Sigmoid colon (tissue), 7 donors: ENCODE results near the gene PRR3. TPM values are rescaled to one million over a fixed set of nuclear protein-coding genes. Genes with fewer than 3 reads are reported as not detected.

Experiments used
- DNase-seq: peaks from one replicate; pipeline ENCODE4 v3.0.0-alpha.2; 2019
- H3K27ac ChIP-seq, 4 donors: fragments of 200-600 bp; sonication (generic); one replicate each; pipeline ENCODE4 v1.5.1; 2016 to 2019; ENCODE audit warnings: mild to moderate bottlenecking in 1 of 4
- H3K27me3 ChIP-seq, 3 donors: fragments of 200-600 bp; sonication (generic); one replicate each; pipeline ENCODE4 v1.5.1; 2019; ENCODE audit warnings: mild to moderate bottlenecking in 1 of 3
- H3K36me3 ChIP-seq, 4 donors: fragments of 200-600 bp; sonication (generic); one replicate each; pipeline ENCODE4 v1.5.1; 2016 to 2019
- H3K4me1 ChIP-seq, 4 donors: fragments of 200-600 bp; sonication (generic); one replicate each; pipeline ENCODE4 v1.5.1; 2017 to 2019
- H3K4me3 ChIP-seq, 4 donors: fragments of 200-600 bp; sonication (generic); one replicate each; pipeline ENCODE4 v1.5.1; 2017 to 2019; ENCODE audit warnings: mild to moderate bottlenecking in 2 of 4, moderate library complexity in 1 of 4
- H3K9me3 ChIP-seq, 4 donors: fragments of 200-600 bp in 3 of 4; sonication (generic) in 3 of 4; one replicate each; pipeline versions ENCODE4 v1.5.1 to v1.6.1; 2013 to 2019
- EP300 ChIP-seq, 4 donors: sonication (generic); formaldehyde crosslinking; IDR thresholded peaks; one replicate each; pipeline ENCODE4 v1.6.1; 2017; ENCODE audit warnings: antibody characterized with exemption in 4 of 4
- POLR2A ChIP-seq, 2 donors: fragments of 450-650 bp; IDR thresholded peaks; one replicate each; pipeline ENCODE4 v1.6.1; 2016; ENCODE audit warnings: antibody characterized with exemption in 2 of 2, mild to moderate bottlenecking in 2 of 2, moderate library complexity in 2 of 2
- POLR2AphosphoS5 ChIP-seq, 4 donors: sonication (generic); formaldehyde crosslinking; IDR thresholded peaks; one replicate each; pipeline ENCODE4 v1.6.1; 2017; ENCODE audit warnings: antibody characterized with exemption in 4 of 4
- WGBS, 2 donors: extraction: QIAGEN DNeasy Blood & Tissue Kit; methylation state at CpG; one replicate each; pipeline ENCODE4 v1.1.7; 2013; 5-methylcytosine and 5-hydroxymethylcytosine counted together
- intact Hi-C: fragments of 100-400 bp; cut with DNase I; formaldehyde crosslinking; loops from one replicate; pipeline ENCODE4 v1.15.1; 2023
- polyA plus RNA-seq, 3 donors: library from polyadenylated mRNA; stranded (reverse); fragments of 200-250 nt; gene quantifications; one replicate each; pipeline ENCODE4 v1.2.3, GENCODE V29; 2013
- total RNA-seq, 4 donors: library from RNA; depleted of rRNA; stranded (reverse); fragments of >200 nt; gene quantifications; one replicate each; pipeline ENCODE4 v1.1.0, GENCODE V29; 2016
- TF ChIP-seq, protein P1 (sequence below), 4 experiments: fragments of 450-650 bp in 3 of 4; fragments of 200-600 bp in 1 of 4; IDR thresholded peaks; one replicate each; pipeline ENCODE4 v1.5.1; 2016 to 2019; ENCODE audit warnings: antibody characterized with exemption in 4 of 4, mild to moderate bottlenecking in 3 of 4, moderate library complexity in 2 of 4
- donor health status: healthy with polysubstance abuse.
- donor health status: Bipolar disorder and iron deficiency.
- donor health status: healthy.

PRR3 gene
- total and polyA plus RNA-seq, 7 donors, result 2.8 to 21.1 (median 3.9) TPM

DNA sequence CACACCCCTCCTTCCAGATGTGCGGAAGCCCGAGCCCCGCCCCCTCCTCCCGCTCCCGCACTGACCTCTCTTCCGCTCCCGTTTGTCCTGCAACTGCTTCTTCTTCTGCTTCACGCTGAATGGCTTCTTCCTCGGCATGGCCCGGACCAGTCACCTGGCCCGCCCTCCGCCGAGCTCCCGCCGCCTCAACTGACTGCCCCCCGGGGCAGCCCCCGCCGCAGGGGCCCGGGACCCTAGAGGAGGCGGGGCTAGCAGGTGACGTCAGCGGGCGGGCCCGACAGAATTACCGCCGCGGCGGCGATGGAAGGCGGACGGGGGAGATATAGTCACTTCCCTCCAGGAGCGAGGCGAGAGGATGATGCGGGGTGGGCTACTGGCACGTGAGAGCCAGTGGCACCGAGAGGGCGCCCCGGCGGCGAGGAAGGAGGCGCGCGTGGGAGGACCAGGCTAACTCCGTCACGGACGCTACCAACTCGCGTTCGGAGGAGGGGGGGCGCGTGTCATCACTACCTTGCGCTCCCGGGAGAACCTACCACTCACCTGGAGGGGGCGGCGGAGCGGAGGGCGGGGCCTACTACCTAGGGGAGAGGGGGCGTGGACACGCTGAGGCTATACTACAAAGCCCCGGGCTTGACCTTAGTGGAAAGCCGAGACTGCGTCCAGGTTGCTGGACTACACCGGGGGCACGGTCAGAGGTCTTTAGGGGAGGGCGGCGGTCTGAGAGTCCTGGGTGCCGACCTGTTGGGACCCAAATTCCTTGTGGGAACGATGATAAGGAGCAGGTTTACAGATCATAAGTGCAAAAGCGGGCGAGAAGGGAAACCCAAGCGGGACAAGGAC, 809 bp upstream of the PRR3 start, which contains the start of gene GNL1:
GNL1 (minus strand) TSS at position 424 of the 840 bp plus-strand sequence; CDS start at position 138, 286 bp downstream.
- no peaks in the 10 kb centered on the region for H3K9me3 ChIP-seq
- WGBS, 2 donors, result 0% methylated on average over 71 of the region's 71 CpGs
- peaks cover 16 to 34% (median 20%) of the 10 kb centered on the region in 4 donors for H3K36me3 ChIP-seq
- H3K27ac ChIP-seq, result peak within 1 kb of the TSS; percentile 96 to 100 (median 98)
- peaks cover 0 to 28% (median 21%) of the 10 kb centered on the region in 4 donors for H3K4me1 ChIP-seq
- peak within 1 kb of the TSS; percentile 77 to 94 (median 85) for H3K4me3 ChIP-seq
- intact Hi-C loops, result loop anchor here (2.0 kb wide), 1 partner anchor 15 kb away; the partner anchor contains the start of gene ABCF1
- peak; percentile 5 to 23 for TF ChIP-seq POLR2A (IDR thresholded peaks at IDR 0.05)
- peak; percentile 65 to 91 (median 78) for TF ChIP-seq POLR2AphosphoS5 (IDR thresholded peaks at IDR 0.05)
- TF ChIP-seq EP300 (IDR thresholded peaks at IDR 0.05), result peak in 1 of 4 donors; percentile 5
- TF ChIP-seq, protein P1, sequence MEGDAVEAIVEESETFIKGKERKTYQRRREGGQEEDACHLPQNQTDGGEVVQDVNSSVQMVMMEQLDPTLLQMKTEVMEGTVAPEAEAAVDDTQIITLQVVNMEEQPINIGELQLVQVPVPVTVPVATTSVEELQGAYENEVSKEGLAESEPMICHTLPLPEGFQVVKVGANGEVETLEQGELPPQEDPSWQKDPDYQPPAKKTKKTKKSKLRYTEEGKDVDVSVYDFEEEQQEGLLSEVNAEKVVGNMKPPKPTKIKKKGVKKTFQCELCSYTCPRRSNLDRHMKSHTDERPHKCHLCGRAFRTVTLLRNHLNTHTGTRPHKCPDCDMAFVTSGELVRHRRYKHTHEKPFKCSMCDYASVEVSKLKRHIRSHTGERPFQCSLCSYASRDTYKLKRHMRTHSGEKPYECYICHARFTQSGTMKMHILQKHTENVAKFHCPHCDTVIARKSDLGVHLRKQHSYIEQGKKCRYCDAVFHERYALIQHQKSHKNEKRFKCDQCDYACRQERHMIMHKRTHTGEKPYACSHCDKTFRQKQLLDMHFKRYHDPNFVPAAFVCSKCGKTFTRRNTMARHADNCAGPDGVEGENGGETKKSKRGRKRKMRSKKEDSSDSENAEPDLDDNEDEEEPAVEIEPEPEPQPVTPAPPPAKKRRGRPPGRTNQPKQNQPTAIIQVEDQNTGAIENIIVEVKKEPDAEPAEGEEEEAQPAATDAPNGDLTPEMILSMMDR (IDR thresholded peaks at IDR 0.05), result no peak
- no peaks in the 10 kb centered on the region for H3K27me3 ChIP-seq
- DNase-seq, result peak; percentile 97

DNA sequence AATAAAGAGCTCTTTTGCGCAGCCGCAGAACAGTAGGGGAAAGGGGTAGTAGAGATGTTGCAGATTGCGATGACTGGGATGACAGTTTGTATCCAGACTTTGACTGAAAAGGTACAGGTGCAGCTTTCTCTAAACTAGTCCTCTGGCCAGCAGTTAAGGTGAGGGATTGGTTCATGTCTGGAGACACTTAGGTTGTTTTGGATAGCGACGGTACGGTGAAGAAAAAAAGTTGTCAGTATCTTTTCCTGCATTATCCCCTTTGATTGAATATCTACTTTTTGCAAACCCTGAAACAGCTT, 537 bp downstream of the PRR3 start:
- intact Hi-C loops, result loop anchor here (2.0 kb wide), 1 partner anchor 13 kb away; the partner anchor contains the start of gene ABCF1
- WGBS, 2 donors, result 1% methylated on average over 6 of the region's 6 CpGs

DNA sequence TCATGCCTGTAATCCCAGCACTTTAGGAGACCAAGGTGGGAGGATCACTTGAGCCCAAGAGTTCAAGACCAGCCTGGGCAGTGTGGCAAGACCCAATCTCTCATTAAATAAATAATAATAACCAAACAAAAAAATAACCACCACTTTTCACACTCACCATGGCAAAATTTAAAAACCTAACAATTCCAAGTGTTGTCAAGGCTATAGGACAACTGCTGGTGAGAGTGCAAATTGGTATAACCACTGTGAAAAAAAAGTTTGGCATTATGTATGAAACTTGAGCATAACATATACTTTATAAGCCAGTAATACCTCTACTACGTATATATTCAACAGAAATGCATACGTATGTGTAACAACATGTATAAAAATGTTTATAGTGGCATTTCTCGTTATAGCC, 3.8 kb downstream of the PRR3 start:
- H3K9me3 ChIP-seq, result no peaks in the 10 kb centered on the region
- WGBS, 2 donors, result 94 to 95% methylated on average over 3 of the region's 3 CpGs
- no peak overlapping the region for H3K4me3 ChIP-seq
- no peak overlapping the region for H3K27ac ChIP-seq
- H3K36me3 ChIP-seq, result peaks cover 0 to 18% (median 9%) of the 10 kb centered on the region in 4 donors
- intact Hi-C loops, result no loop called here
- peaks cover 0 to 17% (median 10%) of the 10 kb centered on the region in 4 donors for H3K4me1 ChIP-seq
- TF ChIP-seq POLR2AphosphoS5 (IDR thresholded peaks at IDR 0.05) (no peak), EP300 (IDR thresholded peaks at IDR 0.05) (no peak), POLR2A (IDR thresholded peaks at IDR 0.05) (no peak)
- TF ChIP-seq, protein P1 (IDR thresholded peaks at IDR 0.05), result no peak
- DNase-seq, result no peak
- H3K27me3 ChIP-seq, result no peaks in the 10 kb centered on the region

More for the DNA sequence above, 537 bp downstream of the PRR3 start:
- Histone ChIP-seq H3K4me1 (peaks cover 0 to 28% (median 21%) of the 10 kb centered on the region in 4 donors), H3K27me3 (no peaks in the 10 kb centered on the region), H3K36me3 (peaks cover 9 to 31% (median 17%) of the 10 kb centered on the region in 4 donors), H3K4me3 (peak overlapping the region; percentile 77 to 94 (median 85)), H3K9me3 (no peaks in the 10 kb centered on the region), H3K27ac (peak overlapping the region; percentile 96 to 100 (median 98))
- no peak for DNase-seq
- TF ChIP-seq, protein P1 (IDR thresholded peaks at IDR 0.05), result no peak
- TF ChIP-seq POLR2A (IDR thresholded peaks at IDR 0.05) (no peak), EP300 (IDR thresholded peaks at IDR 0.05) (no peak), POLR2AphosphoS5 (IDR thresholded peaks at IDR 0.05) (no peak)

DNA sequence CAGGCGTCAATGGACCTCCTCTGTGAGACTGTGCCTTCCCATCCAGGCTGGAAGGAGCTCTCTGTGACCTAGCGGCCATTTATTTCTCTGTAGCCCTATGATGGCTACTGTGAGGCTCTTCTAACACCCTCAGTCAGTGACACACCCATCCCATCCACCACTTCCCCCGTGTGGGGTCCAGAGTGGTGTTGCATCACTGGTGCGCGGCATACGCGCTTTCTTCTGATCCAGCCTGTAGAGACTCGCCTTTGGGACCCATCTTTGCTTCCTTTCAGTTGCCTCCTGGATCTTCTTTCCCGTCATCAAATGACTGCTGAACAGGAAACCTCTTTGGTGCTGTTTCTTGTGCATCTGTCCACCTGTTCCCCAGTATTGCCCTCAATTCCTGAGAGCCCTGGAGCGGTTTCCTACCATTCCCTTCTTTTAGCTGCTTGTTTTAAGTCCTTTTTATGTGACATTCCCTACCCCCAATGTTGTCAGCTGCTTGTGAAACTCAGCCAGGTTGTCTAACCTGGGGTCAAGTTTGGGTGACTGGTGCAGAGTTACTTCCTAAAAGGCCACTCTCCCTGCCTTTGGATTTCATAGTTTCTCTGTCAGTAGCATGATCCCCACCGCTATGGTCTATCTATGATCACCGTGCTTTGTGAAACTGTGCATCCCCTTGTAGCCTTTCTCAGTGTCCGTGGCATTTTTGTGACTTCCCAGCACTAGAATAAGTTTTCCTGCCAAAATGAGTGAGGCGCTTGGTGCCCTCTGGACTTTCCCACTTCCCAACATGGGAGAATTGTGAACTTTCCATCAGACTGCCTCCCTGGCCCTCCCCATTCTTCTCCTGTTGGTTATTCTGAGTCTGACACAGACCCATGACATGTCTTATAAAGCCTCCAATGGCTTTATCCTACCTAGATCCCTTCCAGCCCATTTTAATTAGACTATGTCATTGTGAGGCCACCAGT, 5.7 kb downstream of the PRR3 start:
- TF ChIP-seq POLR2A (IDR thresholded peaks at IDR 0.05), result no peak
- TF ChIP-seq, protein P1 (IDR thresholded peaks at IDR 0.05), result no peak
- no peak for TF ChIP-seq POLR2AphosphoS5 (IDR thresholded peaks at IDR 0.05)
- TF ChIP-seq EP300 (IDR thresholded peaks at IDR 0.05), result no peak

More for the DNA sequence above, 5.7 kb downstream of the PRR3 start:
- Histone ChIP-seq H3K4me3 (no peak overlapping the region), H3K9me3 (no peaks in the 10 kb centered on the region), H3K27me3 (no peaks in the 10 kb centered on the region), H3K4me1 (peaks cover 0 to 10% (median 7%) of the 10 kb centered on the region in 4 donors), H3K27ac (no peak overlapping the region), H3K36me3 (peaks cover 0 to 18% (median 9%) of the 10 kb centered on the region in 4 donors)
- intact Hi-C loops, result no loop called here
- DNase-seq, result no peak
- 93 to 94% methylated on average over 14 of the region's 14 CpGs for WGBS, 2 donors
